HEK293 (cell line): ENCODE results near the gene C1orf35.

Experiments used
- CTCF ChIA-PET: fragments of 350-600 bp; formaldehyde crosslinking; extraction: SDS; loops from one replicate; lab custom pipeline; 2021; ENCODE audit warnings: antibody characterized with exemption; lab: Yijun Ruan, JAX
- POLR2A ChIA-PET: fragments of 300-600 bp; formaldehyde crosslinking; extraction: SDS; loops from one replicate; lab custom pipeline; 2020; ENCODE audit warnings: antibody characterized with exemption, inconsistent platforms; lab: Yijun Ruan, JAX
- H3K27ac ChIP-seq: fragments of 200-500 bp; sonication (Bioruptor generic); 2 replicates; pipeline ENCODE4 v1.5.1; 2014; ENCODE audit warnings: low read depth, low read length, control low read depth, inconsistent platforms; ENCODE audit errors: extremely low read depth
- H3K36me3 ChIP-seq, 2 experiments: fragments of 200-500 bp in 1 of 2; sonication (Bioruptor generic) in 1 of 2; 1 replicate in 1 of 2; 2 replicates in 1 of 2; pipeline ENCODE4 v1.5.1; 2014 to 2017; ENCODE audit warnings: inconsistent platforms in 2 of 2, low read length in 2 of 2; ENCODE audit not compliant: control insufficient read depth in 2 of 2, insufficient read depth in 1 of 2
- H3K4me1 ChIP-seq: fragments of 200-500 bp; sonication (Bioruptor generic); 2 replicates; pipeline ENCODE4 v1.5.1; 2014; ENCODE audit warnings: mild to moderate bottlenecking, low read length, inconsistent platforms; ENCODE audit not compliant: control insufficient read depth, insufficient read depth
- H3K4me3 ChIP-seq: 2 replicates; pipeline ENCODE4 v1.5.1; 2011; ENCODE audit warnings: low read depth, mild to moderate bottlenecking, control low read depth, low read length, moderate library complexity
- H3K9me3 ChIP-seq: fragments of 200-500 bp; sonication (Bioruptor generic); 2 replicates; pipeline ENCODE4 v1.5.1; 2014; ENCODE audit warnings: low read depth, low read length, inconsistent platforms; ENCODE audit not compliant: control insufficient read depth, insufficient read depth
- EGR2 ChIP-seq: fragments of 450-650 bp; formaldehyde crosslinking; IDR thresholded peaks from 2 replicates; pipeline ENCODE4 v1.5.1; 2016; ENCODE audit warnings: low read depth, missing biosample characterization, missing genetic modification characterization
- KLF10 ChIP-seq: fragments of 450-650 bp; IDR thresholded peaks from 2 replicates; pipeline ENCODE4 v1.5.1; 2018; ENCODE audit warnings: missing biosample characterization, mild to moderate bottlenecking, missing genetic modification characterization
- KLF8 ChIP-seq: fragments of 450-650 bp; formaldehyde crosslinking; IDR thresholded peaks from 2 replicates; pipeline ENCODE4 v1.5.1; 2016; ENCODE audit warnings: missing biosample characterization, missing genetic modification characterization
- OSR2 ChIP-seq: fragments of 450-650 bp; formaldehyde crosslinking; IDR thresholded peaks from 2 replicates; pipeline ENCODE4 v1.5.1; 2016; ENCODE audit warnings: missing biosample characterization, missing genetic modification characterization
- PRDM1 ChIP-seq: fragments of 450-650 bp; formaldehyde crosslinking; IDR thresholded peaks from 2 replicates; pipeline ENCODE4; 2016; ENCODE audit warnings: missing biosample characterization, missing genetic modification characterization
- WT1 ChIP-seq: fragments of 450-650 bp; formaldehyde crosslinking; IDR thresholded peaks from 2 replicates; pipeline ENCODE4 v1.5.1; 2016; ENCODE audit warnings: missing biosample characterization, missing genetic modification characterization
- YY2 ChIP-seq: fragments of 450-650 bp; formaldehyde crosslinking; IDR thresholded peaks from 2 replicates; pipeline ENCODE4 v1.5.1; 2016; ENCODE audit warnings: missing biosample characterization, missing genetic modification characterization
- ZBTB8A ChIP-seq: fragments of 450-650 bp; formaldehyde crosslinking; IDR thresholded peaks from 2 replicates; pipeline ENCODE4 v1.5.1; 2016; ENCODE audit warnings: missing biosample characterization, missing genetic modification characterization
- ZFHX2 ChIP-seq: fragments of 450-650 bp; formaldehyde crosslinking; conservative IDR thresholded peaks from 2 replicates; pipeline ENCODE4 v1.5.1; 2016; ENCODE audit warnings: missing biosample characterization, missing genetic modification characterization
- ZNF138 ChIP-seq: fragments of 450-650 bp; formaldehyde crosslinking; IDR thresholded peaks from 2 replicates; pipeline ENCODE4 v1.5.1; 2016; ENCODE audit warnings: missing biosample characterization, missing genetic modification characterization, borderline replicate concordance
- ZNF16 ChIP-seq: fragments of 450-650 bp; formaldehyde crosslinking; IDR thresholded peaks from 2 replicates; pipeline ENCODE4 v1.5.1; 2016; ENCODE audit warnings: low read depth, missing biosample characterization, missing genetic modification characterization
- ZNF24 ChIP-seq: fragments of 450-650 bp; formaldehyde crosslinking; IDR thresholded peaks from 2 replicates; pipeline ENCODE4 v1.5.1; 2016; ENCODE audit warnings: missing biosample characterization, missing genetic modification characterization
- ZNF350 ChIP-seq: fragments of 450-650 bp; formaldehyde crosslinking; IDR thresholded peaks from 2 replicates; pipeline ENCODE4 v1.5.0; 2017; ENCODE audit warnings: missing biosample characterization, mild to moderate bottlenecking, missing genetic modification characterization
- ZNF366 ChIP-seq: fragments of 450-650 bp; formaldehyde crosslinking; conservative IDR thresholded peaks from 2 replicates; pipeline ENCODE4 v1.5.1; 2016; ENCODE audit warnings: missing biosample characterization, missing genetic modification characterization
- ZNF514 ChIP-seq: fragments of 450-650 bp; formaldehyde crosslinking; IDR thresholded peaks from 2 replicates; pipeline ENCODE4 v1.5.1; 2016; ENCODE audit warnings: missing biosample characterization, missing genetic modification characterization
- ZNF521 ChIP-seq: fragments of 450-650 bp; formaldehyde crosslinking; IDR thresholded peaks from 2 replicates; pipeline ENCODE4 v1.5.1; 2017; ENCODE audit warnings: missing biosample characterization, mild to moderate bottlenecking, missing genetic modification characterization
- ZNF529 ChIP-seq: fragments of 450-650 bp; formaldehyde crosslinking; IDR thresholded peaks from 2 replicates; pipeline ENCODE4 v1.5.1; 2017; ENCODE audit warnings: missing genetic modification characterization, missing biosample characterization; ENCODE audit not compliant: insufficient replicate concordance
- ZNF544 ChIP-seq: fragments of 450-650 bp; formaldehyde crosslinking; IDR thresholded peaks from 2 replicates; pipeline ENCODE4 v1.5.0; 2017; ENCODE audit warnings: missing biosample characterization, missing genetic modification characterization
- ZNF596 ChIP-seq: fragments of 450-650 bp; IDR thresholded peaks from 2 replicates; pipeline ENCODE4 v1.5.0; 2018; ENCODE audit warnings: missing biosample characterization, mild to moderate bottlenecking, missing genetic modification characterization, moderate library complexity
- ZNF624 ChIP-seq: fragments of 450-650 bp; formaldehyde crosslinking; IDR thresholded peaks from 2 replicates; pipeline ENCODE4 v1.5.1; 2017; ENCODE audit warnings: missing biosample characterization, missing genetic modification characterization
- ZNF670 ChIP-seq: fragments of 450-650 bp; formaldehyde crosslinking; IDR thresholded peaks from 2 replicates; pipeline ENCODE4 v1.5.1; 2016; ENCODE audit warnings: missing biosample characterization, missing genetic modification characterization, low read depth
- ZNF768 ChIP-seq: fragments of 450-650 bp; formaldehyde crosslinking; IDR thresholded peaks from 2 replicates; pipeline ENCODE4 v1.5.1; 2018; ENCODE audit warnings: missing biosample characterization, mild to moderate bottlenecking, missing genetic modification characterization
- ZNF777 ChIP-seq: fragments of 450-650 bp; formaldehyde crosslinking; IDR thresholded peaks from 2 replicates; pipeline ENCODE4 v1.5.1; 2017; ENCODE audit warnings: missing biosample characterization, missing genetic modification characterization, borderline replicate concordance
- ZNF785 ChIP-seq: fragments of 450-650 bp; formaldehyde crosslinking; IDR thresholded peaks from 2 replicates; pipeline ENCODE4 v1.5.1; 2016; ENCODE audit warnings: missing biosample characterization, missing genetic modification characterization
- ZNF830 ChIP-seq: fragments of 450-650 bp; IDR thresholded peaks from 2 replicates; pipeline ENCODE4 v1.5.0; 2018; ENCODE audit warnings: missing biosample characterization, missing genetic modification characterization, low read depth, mild to moderate bottlenecking, moderate library complexity
- TF ChIP-seq, protein P1 (sequence below): fragments of 450-650 bp; formaldehyde crosslinking; IDR thresholded peaks from 2 replicates; pipeline ENCODE4 v1.5.1; 2016; ENCODE audit warnings: missing biosample characterization, missing genetic modification characterization
- TF ChIP-seq, protein P2 (sequence below): fragments of 450-650 bp; IDR thresholded peaks from 2 replicates; pipeline ENCODE4 v1.5.1; 2018; ENCODE audit warnings: missing biosample characterization, mild to moderate bottlenecking, missing genetic modification characterization
- TF ChIP-seq, protein P3 (sequence below): fragments of 450-650 bp; formaldehyde crosslinking; IDR thresholded peaks from 2 replicates; pipeline ENCODE4 v1.5.1; 2016; ENCODE audit warnings: missing biosample characterization, missing genetic modification characterization

Gene C1orf35

DNA sequence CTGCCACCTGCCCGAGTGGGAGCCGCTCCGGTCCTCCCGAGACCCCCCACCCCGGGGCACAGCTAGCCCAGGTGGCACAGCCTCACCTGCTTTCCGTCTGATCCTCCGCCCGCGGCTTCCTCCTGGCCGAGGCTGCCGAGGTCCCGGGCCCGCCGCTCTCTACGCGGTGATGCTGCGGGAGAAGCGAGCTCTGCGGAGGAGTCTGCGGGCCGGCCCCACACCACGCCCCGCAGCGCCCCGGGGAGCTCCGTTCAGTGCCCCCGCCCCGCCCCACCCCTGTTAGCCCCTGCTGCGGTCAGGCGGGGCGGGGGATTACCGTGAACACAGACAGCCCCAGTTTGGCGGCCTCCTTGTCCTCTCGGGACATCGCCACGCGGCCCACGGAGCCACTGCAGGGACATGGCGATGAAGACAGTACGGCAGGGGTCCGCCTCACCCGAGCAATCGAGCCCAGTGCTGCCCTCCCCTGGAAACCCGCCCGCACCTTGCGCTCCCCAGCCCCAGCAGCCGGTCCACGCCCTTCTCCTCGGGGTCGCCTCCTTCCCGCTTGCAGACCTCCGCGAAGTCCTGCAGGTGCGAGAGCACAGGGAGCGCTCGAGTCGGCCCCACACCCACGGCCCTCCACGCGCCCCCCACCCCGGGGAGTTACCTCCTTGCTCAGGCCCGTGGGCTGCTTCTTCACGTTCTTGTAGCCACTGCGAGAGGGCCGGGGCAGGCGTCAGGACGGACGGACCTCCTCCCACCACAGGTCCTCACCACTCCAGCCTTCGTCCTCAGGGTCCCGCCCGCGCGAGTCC, 933 bp downstream of the C1orf35 start (continued):
- no peak for TF ChIP-seq ZNF777 (tag by site-specific recombination)
- TF ChIP-seq ZNF529 (tag by site-specific recombination), result no peak
- TF ChIP-seq ZNF830 (tag by site-specific recombination), result no peak
- TF ChIP-seq ZNF624, result no peak
- TF ChIP-seq ZNF138 (tag by site-specific recombination), result 0 out of 2 replicates have a peak, but pooled peaks have one; percentile 34
- no peak for TF ChIP-seq ZNF350 (tag by site-specific recombination)
- TF ChIP-seq ZNF596 (tag by site-specific recombination), result 0 out of 2 replicates have a peak, but pooled peaks have one; percentile 49
- TF ChIP-seq PRDM1 (tag by site-specific recombination), result no peak
- TF ChIP-seq ZNF544 (tag by site-specific recombination), result no peak
- TF ChIP-seq ZNF670, result no peak
- no peak for TF ChIP-seq ZNF768 (tag by site-specific recombination)
- TF ChIP-seq ZNF521 (tag by site-specific recombination), result no peak
- TF ChIP-seq YY2 (tag by site-specific recombination), result no peak
- no peak for TF ChIP-seq ZNF16 (tag by site-specific recombination)

DNA sequence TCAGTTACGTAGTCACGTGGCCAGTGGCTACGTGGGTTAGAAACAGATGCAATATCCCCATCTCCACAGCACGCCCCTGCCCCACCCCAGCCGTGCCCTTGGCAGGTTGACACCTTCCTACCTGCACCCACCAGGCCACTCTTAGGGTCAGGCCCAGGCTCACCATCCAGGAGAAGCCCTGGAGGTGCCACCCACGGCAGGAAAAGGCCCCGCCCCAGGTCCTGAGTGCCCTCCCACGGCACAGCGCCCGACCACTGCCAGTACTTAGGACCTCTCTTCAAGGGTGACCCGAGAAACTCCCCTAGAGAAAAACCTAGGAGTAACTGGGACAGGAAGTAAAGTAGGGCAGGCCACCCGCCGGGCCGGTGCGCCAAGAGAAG, 1.5 kb downstream of the C1orf35 start:
- no peaks in the 10 kb centered on the region; the same call in 1 of the 2 replicates for H3K4me1 ChIP-seq
- H3K4me3 ChIP-seq, result peak overlapping the region; percentile 88
- TF ChIP-seq ZNF366 (tag by site-specific recombination) (0 out of 2 replicates have a peak, but pooled peaks have one; percentile 2), OSR2 (tag by site-specific recombination) (no peak), WT1 (tag by site-specific recombination) (no peak), ZNF529 (tag by site-specific recombination) (no peak), ZFHX2 (peak; percentile 93), ZNF514 (tag by site-specific recombination) (no peak), KLF10 (tag by site-specific recombination) (peak; percentile 92), ZNF24 (tag by site-specific recombination) (0 out of 2 replicates have a peak, but pooled peaks have one; percentile 12), EGR2 (tag by site-specific recombination) (peak; percentile 96), KLF8 (tag by site-specific recombination) (peak; percentile 36), ZBTB8A (tag by site-specific recombination) (no peak), ZNF785 (no peak)
- TF ChIP-seq, protein P1, sequence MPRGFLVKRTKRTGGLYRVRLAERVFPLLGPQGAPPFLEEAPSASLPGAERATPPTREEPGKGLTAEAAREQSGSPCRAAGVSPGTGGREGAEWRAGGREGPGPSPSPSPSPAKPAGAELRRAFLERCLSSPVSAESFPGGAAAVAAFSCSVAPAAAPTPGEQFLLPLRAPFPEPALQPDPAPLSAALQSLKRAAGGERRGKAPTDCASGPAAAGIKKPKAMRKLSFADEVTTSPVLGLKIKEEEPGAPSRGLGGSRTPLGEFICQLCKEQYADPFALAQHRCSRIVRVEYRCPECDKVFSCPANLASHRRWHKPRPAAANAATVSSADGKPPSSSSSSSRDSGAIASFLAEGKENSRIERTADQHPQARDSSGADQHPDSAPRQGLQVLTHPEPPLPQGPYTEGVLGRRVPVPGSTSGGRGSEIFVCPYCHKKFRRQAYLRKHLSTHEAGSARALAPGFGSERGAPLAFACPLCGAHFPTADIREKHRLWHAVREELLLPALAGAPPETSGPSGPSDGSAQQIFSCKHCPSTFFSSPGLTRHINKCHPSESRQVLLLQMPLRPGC (tag by site-specific recombination), result no peak
- TF ChIP-seq, protein P2, sequence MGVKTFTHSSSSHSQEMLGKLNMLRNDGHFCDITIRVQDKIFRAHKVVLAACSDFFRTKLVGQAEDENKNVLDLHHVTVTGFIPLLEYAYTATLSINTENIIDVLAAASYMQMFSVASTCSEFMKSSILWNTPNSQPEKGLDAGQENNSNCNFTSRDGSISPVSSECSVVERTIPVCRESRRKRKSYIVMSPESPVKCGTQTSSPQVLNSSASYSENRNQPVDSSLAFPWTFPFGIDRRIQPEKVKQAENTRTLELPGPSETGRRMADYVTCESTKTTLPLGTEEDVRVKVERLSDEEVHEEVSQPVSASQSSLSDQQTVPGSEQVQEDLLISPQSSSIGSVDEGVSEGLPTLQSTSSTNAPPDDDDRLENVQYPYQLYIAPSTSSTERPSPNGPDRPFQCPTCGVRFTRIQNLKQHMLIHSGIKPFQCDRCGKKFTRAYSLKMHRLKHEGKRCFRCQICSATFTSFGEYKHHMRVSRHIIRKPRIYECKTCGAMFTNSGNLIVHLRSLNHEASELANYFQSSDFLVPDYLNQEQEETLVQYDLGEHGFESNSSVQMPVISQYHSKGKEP, result 0 out of 2 replicates have a peak, but pooled peaks have one; percentile 14
- TF ChIP-seq, protein P3, sequence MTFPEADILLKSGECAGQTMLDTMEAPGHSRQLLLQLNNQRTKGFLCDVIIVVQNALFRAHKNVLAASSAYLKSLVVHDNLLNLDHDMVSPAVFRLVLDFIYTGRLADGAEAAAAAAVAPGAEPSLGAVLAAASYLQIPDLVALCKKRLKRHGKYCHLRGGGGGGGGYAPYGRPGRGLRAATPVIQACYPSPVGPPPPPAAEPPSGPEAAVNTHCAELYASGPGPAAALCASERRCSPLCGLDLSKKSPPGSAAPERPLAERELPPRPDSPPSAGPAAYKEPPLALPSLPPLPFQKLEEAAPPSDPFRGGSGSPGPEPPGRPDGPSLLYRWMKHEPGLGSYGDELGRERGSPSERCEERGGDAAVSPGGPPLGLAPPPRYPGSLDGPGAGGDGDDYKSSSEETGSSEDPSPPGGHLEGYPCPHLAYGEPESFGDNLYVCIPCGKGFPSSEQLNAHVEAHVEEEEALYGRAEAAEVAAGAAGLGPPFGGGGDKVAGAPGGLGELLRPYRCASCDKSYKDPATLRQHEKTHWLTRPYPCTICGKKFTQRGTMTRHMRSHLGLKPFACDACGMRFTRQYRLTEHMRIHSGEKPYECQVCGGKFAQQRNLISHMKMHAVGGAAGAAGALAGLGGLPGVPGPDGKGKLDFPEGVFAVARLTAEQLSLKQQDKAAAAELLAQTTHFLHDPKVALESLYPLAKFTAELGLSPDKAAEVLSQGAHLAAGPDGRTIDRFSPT (tag by site-specific recombination), result no peak
- H3K9me3 ChIP-seq, result no peaks in the 10 kb centered on the region
- H3K27ac ChIP-seq, result peak overlapping the region; percentile 82
- H3K36me3 ChIP-seq, result peaks cover 6 to 68% of the 10 kb centered on the region in 2 experiments; a peak in 2 of 3 replicates
- CTCF ChIA-PET, result interaction anchor here (0.8 to 4.3 kb wide), 3 partner anchors 11 to 340 kb away, joined by 3 to 20 read pairs (median 4); no protein-coding TSS in a partner anchor
- POLR2A ChIA-PET, result interaction anchor here (0.6 to 1.4 kb wide), 4 partner anchors 8 to 314 kb away, joined by 3 to 6 read pairs (median 4); no protein-coding TSS in a partner anchor
